Aorta (tissue), 5 donors: ENCODE measurements around the gene FLYWCH2. TPM values are rescaled to one million over a fixed set of nuclear protein-coding genes. Genes with fewer than 3 reads are reported as not detected.

Experiments used
- ATAC-seq: fragments of 200-7000 bp; cut with Tn5 transposase; one replicate; pipeline ENCODE4 v1.9.1; 2022; ENCODE audit warnings: moderate library complexity; ENCODE audit not compliant: low FRiP score
- DNase-seq, 2 donors: peaks; one replicate each; pipeline ENCODE4 v3.0.0-alpha.2; 2020
- H3K27ac ChIP-seq, 2 donors: one replicate each; pipeline ENCODE4 v1.5.1; 2013; ENCODE audit warnings: low read length in 2 of 2, mild to moderate bottlenecking in 2 of 2, moderate library complexity in 2 of 2, control low read depth in 1 of 2, inconsistent platforms in 1 of 2, low read depth in 1 of 2
- H3K27me3 ChIP-seq, 2 donors: one replicate each; pipeline ENCODE4 v1.6.1; 2013; ENCODE audit warnings: control low read depth in 1 of 2, low read length in 1 of 2, mild to moderate bottlenecking in 1 of 2, moderate library complexity in 1 of 2; ENCODE audit not compliant: insufficient read depth in 2 of 2, control insufficient read depth in 1 of 2
- H3K36me3 ChIP-seq, 2 donors: one replicate each; pipeline ENCODE4 v1.6.1; 2013; ENCODE audit warnings: control low read depth in 1 of 2, low read length in 1 of 2, mild to moderate bottlenecking in 1 of 2; ENCODE audit not compliant: insufficient read depth in 2 of 2, control insufficient read depth in 1 of 2
- H3K4me1 ChIP-seq, 2 donors: one replicate each; pipeline ENCODE4 v1.6.1; 2013; ENCODE audit warnings: low read length in 2 of 2, control low read depth in 1 of 2, mild to moderate bottlenecking in 1 of 2, moderate library complexity in 1 of 2; ENCODE audit not compliant: insufficient read depth in 2 of 2, control insufficient read depth in 1 of 2
- H3K4me3 ChIP-seq, 2 donors: one replicate each; pipeline ENCODE4 v1.5.1; 2013; ENCODE audit warnings: low read length in 2 of 2, control low read depth in 1 of 2, mild to moderate bottlenecking in 1 of 2
- H3K9me3 ChIP-seq: one replicate; pipeline ENCODE4 v1.6.1; 2013; ENCODE audit warnings: mild to moderate bottlenecking, low read length; ENCODE audit not compliant: control insufficient read depth
- WGBS, 2 donors: extraction: QIAGEN DNeasy Blood & Tissue Kit; methylation state at CpG; one replicate each; pipeline ENCODE4 v1.1.7; 2013; 5-methylcytosine and 5-hydroxymethylcytosine counted together
- intact Hi-C, 2 donors: fragments of 100-400 bp; cut with DNase I; formaldehyde crosslinking; loops; one replicate each; pipeline versions ENCODE4 v1.14.2 to v1.15.0; 2022
- polyA plus RNA-seq, 2 donors: library from polyadenylated mRNA; stranded (reverse); fragments of 200-250 nt; gene quantifications; one replicate each; pipeline ENCODE4 v1.2.3, GENCODE V29; 2013
- total RNA-seq, 2 donors: library from RNA; stranded (reverse); fragmentation: NEBNext Ultra II Directional; extraction: Animal tissue kit (Norgen Biotek cat#: 25700); gene quantifications; one replicate each; pipeline ENCODE4 v1.2.1, GENCODE V29; 2021
- donor health status: healthy with polysubstance abuse.
- donor health status: Bipolar disorder and iron deficiency.
- donor health status: DM: no; HTN: no; CAD: no.
- donor health status: DM: no; HTN: no; CAD: no.
- donor health status: DM: yes; HTN: yes; CAD: no.

FLYWCH2 gene
- total and polyA plus RNA-seq, 4 donors: 11.5 to 32.6 (median 16.7) TPM

DNA sequence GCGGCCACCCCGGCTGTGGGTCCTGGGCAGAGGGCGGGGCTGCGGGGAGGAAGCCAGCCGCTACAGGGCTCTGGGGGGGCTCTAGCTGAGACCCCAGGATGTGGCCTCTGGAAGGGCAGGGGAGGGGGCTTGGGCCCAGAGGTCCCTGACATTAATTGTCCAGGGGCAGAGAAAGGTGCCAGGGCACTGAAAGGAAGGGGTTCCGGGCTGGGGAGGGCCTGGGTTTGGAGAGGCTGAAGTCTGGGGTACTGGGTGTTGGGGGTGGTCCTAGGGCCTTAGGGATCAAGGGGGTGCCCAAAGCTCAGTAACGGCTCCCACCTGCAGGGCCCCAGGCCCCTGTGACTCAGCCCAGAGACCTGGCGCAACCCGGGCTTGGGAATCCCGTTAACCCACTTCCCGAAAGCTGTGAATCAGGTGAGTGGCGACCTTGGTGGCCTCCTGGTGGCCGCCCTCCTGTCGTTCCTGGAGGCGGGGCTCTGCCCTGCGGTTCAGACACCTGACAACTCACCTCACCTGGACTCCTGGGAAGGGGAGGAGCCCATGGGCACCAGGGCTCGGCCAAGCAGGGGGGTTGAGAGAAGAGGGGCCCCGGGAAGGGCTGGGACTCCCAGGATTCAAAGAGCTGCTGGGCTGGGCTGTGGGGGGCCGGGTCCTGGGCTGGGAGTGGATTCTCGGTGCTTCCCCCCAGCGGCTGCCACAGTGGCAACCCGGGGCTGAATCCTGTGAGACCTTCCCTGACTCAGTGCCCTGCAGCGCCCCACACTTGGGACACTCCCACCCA lies 24.6 kb upstream of the FLYWCH2 start:
- intact Hi-C loops: no loop called here
- DNase-seq (no peak), ATAC-seq (no peak)
- no peaks in the 10 kb centered on the region for H3K36me3 ChIP-seq
- H3K27me3 ChIP-seq: peaks cover 0 to 2% of the 10 kb centered on the region in 2 donors
- no peak overlapping the region for H3K27ac ChIP-seq
- no peaks in the 10 kb centered on the region for H3K4me1 ChIP-seq
- H3K4me3 ChIP-seq: no peak overlapping the region
- 12 to 20% methylated on average over 21 to 23 of the region's 23 CpGs for WGBS, 2 donors
- H3K9me3 ChIP-seq: peaks cover 8% of the 10 kb centered on the region

DNA sequence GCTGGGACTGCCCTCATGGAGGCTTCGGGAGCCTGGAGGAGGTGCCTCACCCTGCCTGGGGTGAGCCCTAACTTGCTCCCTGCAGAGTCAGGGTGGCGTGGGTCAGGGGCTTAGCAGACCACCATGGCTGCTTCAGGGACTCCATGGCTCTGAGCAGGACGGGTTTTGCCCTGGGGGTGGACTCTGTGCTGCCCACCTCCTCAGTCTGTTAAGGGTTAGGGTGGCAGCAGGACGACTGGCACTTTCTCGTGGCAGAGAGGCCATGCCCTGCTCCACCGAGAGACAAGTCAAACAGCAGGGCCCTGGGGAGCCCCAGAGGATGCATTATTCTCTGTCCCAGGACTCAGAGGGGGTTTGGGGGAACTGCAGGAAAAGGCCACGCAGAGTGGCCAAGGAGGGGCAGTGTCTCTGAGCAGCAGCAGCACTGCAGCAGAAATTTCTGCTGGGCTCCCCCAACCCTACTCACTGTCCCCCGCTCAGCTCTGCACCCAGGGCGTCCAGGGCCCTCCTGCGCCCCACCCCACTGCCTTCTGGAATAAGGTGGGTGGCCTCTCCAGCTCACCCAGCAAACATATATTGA lies 23.2 kb upstream of the FLYWCH2 start:
- DNase-seq: no peak
- no peak overlapping the region for H3K27ac ChIP-seq
- no peaks in the 10 kb centered on the region for H3K4me1 ChIP-seq
- no peaks in the 10 kb centered on the region for H3K36me3 ChIP-seq
- no peak overlapping the region for H3K4me3 ChIP-seq
- intact Hi-C loops: no loop called here
- 67 to 69% methylated on average over 10 of the region's 10 CpGs for WGBS, 2 donors
- H3K9me3 ChIP-seq: peaks cover 8% of the 10 kb centered on the region
- no peaks in the 10 kb centered on the region for H3K27me3 ChIP-seq
- no peak for ATAC-seq

DNA sequence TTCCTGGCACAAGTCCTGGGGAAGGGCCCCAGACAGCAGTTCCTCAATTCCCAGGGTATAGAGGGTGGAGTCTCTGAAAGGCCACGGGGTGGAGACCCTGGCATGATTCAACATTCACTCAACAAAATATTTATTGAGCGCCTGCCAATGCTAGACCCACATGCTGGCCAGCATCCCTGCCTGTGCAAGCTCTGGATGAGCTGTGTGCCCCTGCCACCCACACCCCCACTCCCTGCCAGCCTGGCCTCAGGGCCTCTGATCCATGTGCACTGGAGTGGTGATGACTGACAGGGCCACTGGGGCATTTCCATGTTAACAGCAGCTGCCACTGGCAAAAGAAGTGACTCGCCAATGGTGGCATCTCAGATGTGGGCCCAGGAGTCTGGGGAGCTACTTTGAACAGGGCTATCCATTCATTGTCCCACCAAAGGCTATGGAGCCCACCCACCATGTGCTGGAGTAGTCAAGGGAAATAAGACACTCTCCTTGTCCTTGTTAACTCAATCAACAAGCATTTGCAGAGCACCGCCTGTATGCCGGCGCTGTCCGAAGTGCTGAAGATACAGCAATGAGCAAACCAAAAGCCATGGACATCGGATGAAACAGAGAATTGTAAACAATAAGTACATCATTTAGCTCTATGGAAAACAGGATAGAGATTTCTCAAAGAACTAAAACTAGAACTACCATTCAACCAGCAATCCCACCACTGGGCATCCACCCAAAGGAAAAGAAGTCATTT lies 22.0 kb upstream of the FLYWCH2 start:
- 67 to 75% methylated on average over 8 of the region's 8 CpGs for WGBS, 2 donors

DNA sequence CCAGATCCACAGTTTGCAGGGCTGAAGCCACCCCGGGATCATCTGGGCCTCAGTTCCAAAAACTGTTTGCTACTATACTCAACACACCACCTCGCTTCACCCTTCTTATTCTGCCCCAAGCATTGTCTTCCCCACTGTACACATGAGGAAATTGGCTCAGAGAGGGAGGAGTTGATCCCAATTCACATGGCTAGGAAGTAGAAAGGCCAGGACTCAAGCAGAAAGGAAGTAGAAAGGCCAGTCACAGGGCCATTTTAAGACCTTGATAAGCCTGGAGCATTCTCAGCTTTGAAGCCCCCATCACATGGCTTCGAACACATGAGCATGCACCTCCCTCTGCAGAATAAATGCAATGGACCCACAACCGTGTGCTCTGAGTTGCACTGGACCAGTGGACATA lies 17.4 kb upstream of the FLYWCH2 start:
- no peaks in the 10 kb centered on the region for H3K36me3 ChIP-seq
- ATAC-seq (no peak), DNase-seq (no peak)
- H3K27ac ChIP-seq: no peak overlapping the region
- intact Hi-C loops: no loop called here
- WGBS, 2 donors: 52 to 61% methylated on average over 4 of the region's 4 CpGs
- H3K9me3 ChIP-seq: peaks cover 4% of the 10 kb centered on the region
- no peak overlapping the region for H3K4me3 ChIP-seq
- H3K27me3 ChIP-seq: no peaks in the 10 kb centered on the region
- peaks cover 0 to 3% of the 10 kb centered on the region in 2 donors for H3K4me1 ChIP-seq

More for the DNA sequence above, 22.0 kb upstream of the FLYWCH2 start:
- Histone ChIP-seq H3K36me3 (no peaks in the 10 kb centered on the region), H3K9me3 (peaks cover 8% of the 10 kb centered on the region), H3K4me1 (no peaks in the 10 kb centered on the region), H3K4me3 (no peak overlapping the region), H3K27me3 (no peaks in the 10 kb centered on the region), H3K27ac (no peak overlapping the region)
- intact Hi-C loops: no loop called here
- DNase-seq (no peak), ATAC-seq (no peak)

DNA sequence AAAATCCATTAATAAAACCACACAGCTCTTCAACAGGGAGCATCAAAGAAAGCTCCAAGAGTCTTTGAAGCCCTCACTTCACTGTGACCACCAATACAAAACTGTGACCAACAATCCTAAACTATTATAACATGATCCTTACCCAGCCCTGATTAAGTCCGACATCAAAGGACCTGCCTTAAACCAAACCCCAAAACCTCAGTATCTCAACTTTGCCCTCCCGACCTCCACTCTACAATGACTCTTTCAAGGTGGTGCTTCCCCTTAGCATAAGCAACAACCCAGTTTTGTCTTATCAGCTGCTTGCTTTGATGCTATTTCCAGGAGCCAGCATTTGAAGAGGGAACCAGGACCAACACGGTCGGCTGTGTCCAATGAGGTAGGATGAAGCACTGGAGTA lies 16.6 kb upstream of the FLYWCH2 start:
- Histone ChIP-seq H3K4me1 (peaks cover 0 to 3% of the 10 kb centered on the region in 2 donors), H3K27ac (no peak overlapping the region), H3K36me3 (no peaks in the 10 kb centered on the region), H3K4me3 (no peak overlapping the region), H3K9me3 (no peaks in the 10 kb centered on the region), H3K27me3 (no peaks in the 10 kb centered on the region)
- intact Hi-C loops: no loop called here
- WGBS, 2 donors: 53 to 64% methylated on average over 4 of the region's 4 CpGs
- DNase-seq (no peak), ATAC-seq (no peak)

DNA sequence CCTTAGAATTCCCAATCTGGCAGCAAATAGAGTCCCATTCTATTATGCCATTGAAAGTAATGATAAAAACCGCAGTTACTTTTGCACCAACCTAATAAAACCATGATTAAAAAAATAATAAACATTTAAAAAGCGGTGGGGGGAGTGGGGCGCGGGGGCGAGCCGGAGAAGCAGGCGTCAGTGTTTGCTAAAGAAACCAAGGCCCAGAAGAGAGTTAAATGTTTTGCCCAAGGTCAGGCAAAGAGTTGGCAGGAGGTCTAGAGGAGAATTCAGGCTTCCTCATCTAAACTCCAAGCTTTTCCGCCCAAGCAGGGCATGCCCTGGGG lies 15.4 kb upstream of the FLYWCH2 start:
- no peak for ATAC-seq
- intact Hi-C loops: no loop called here
- Histone ChIP-seq H3K4me3 (peak overlapping the region in 1 of 2 donors; percentile 27), H3K9me3 (no peaks in the 10 kb centered on the region), H3K27me3 (no peaks in the 10 kb centered on the region), H3K27ac (peak overlapping the region in 1 of 2 donors; percentile 49), H3K4me1 (peaks cover 0 to 3% of the 10 kb centered on the region in 2 donors), H3K36me3 (no peaks in the 10 kb centered on the region)
- 27 to 44% methylated on average over 8 of the region's 8 CpGs for WGBS, 2 donors
- DNase-seq: no peak

DNA sequence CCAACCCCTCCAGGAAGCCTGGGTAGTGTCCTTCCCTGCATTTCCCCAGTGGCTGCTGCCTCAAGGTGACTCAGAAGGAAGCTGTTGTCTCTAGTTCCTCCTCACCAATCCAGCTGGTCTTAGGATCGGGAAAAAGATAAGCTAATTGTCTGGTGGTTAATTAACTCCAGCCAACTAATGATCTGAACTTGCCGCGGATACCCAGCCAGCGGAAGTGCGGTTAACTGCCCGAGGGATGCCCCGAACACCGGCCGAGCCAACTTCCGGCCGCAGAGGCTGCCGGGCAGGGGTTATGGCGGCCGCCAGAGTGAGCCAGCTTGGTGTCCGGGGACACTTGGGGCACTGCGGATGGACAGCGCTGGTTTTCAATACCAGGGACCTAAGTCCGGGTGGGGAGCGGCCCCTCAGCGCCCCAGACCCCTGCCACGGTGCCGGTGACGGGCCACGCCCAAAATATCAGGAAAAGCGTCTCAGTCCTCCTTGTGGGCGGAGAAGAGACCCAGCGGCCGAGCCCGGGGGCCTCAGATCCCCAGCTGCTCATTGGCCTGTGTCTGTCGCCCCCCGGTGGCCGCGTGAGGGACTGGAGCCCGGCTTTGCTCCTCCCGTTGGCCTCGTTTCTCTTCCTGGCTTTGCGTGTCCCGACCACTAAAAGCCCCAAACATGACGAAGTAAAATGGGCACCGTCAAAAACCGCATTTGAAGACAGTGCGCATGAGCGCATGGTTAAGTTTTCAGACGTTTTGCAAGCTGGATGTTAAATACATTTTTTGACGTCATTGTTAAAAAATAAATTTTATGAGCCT lies 14.8 kb upstream of the FLYWCH2 start:
- no peaks in the 10 kb centered on the region for H3K36me3 ChIP-seq
- H3K9me3 ChIP-seq: no peaks in the 10 kb centered on the region
- peaks cover 0 to 3% of the 10 kb centered on the region in 2 donors for H3K4me1 ChIP-seq
- peak; percentile 96 to 98 for DNase-seq
- WGBS, 2 donors: 1% methylated on average over 44 to 45 of the region's 45 CpGs
- H3K27me3 ChIP-seq: no peaks in the 10 kb centered on the region
- intact Hi-C loops: loop anchor here in 1 of 2 donors (2.0 kb wide), 1 partner anchor 59 kb away; no protein-coding TSS in a partner anchor
- ATAC-seq: peak; percentile 99
- peak overlapping the region in 1 of 2 donors; percentile 49 for H3K27ac ChIP-seq
- H3K4me3 ChIP-seq: peak overlapping the region; percentile 10 to 27

DNA sequence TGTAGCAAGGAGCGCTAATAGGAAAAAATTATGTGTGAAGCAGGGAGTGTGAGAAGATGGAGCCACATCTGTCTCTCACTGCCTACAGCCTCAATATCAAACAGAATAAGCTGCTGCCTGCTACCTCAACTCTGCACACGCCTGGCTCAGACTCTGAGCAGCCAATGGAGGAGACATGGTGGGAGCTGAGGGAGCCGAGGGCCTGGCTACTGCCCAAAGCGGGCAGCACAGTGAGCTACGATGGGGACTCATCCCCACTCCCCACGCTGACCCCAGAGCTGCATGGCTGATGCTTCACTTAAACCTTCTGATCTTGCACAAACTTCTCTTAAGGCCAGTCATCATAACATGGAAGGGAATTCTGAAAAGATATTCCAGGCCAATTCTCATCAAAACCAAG lies 11.1 kb upstream of the FLYWCH2 start:
- Histone ChIP-seq H3K36me3 (no peaks in the 10 kb centered on the region), H3K27ac (no peak overlapping the region), H3K9me3 (no peaks in the 10 kb centered on the region), H3K4me1 (peaks cover 0 to 3% of the 10 kb centered on the region in 2 donors), H3K27me3 (no peaks in the 10 kb centered on the region), H3K4me3 (no peak overlapping the region)
- DNase-seq (peak in 1 of 2 donors; percentile 43), ATAC-seq (no peak)
- WGBS, 2 donors: 69 to 70% methylated on average over 6 of the region's 6 CpGs
- intact Hi-C loops: no loop called here
